GM21381 (cell line): ENCODE measurements around the gene ARHGAP9.
"Not testable (repeated sequence)": the region's sequence is repeated elsewhere in the genome, so short reads cannot be mapped to it uniquely, and the experiment has no call there.

Source experiments
- ATAC-seq: cut with Tn5 transposase; IDR thresholded peaks from one replicate; pipeline ENCODE4 v1.9.1; 2021; ENCODE audit warnings: mild to moderate bottlenecking, moderate library complexity; ENCODE audit not compliant: unreplicated experiment

The ARHGAP9 gene

DNA sequence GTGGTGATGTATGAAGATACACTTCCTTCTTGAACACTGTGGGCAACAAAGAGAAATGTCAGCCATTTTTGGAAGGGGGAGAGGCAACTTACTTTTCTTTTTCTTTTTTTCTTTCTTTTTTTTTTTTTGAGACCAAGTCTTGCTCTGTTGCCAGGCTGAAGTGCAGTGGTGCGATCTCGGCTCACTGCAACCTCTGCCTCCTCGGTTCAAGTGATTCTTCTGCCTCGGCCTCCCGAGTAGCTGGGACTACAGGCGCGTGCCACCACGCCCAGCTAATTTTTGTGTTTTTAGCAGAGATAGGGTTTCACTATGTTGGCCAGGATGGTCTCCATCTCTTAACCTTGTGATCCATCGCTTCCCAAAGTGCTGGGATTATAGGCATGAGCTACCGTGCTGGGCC lies 38.1 kb upstream of the ARHGAP9 start:
- not testable (repeated sequence) for ATAC-seq

DNA sequence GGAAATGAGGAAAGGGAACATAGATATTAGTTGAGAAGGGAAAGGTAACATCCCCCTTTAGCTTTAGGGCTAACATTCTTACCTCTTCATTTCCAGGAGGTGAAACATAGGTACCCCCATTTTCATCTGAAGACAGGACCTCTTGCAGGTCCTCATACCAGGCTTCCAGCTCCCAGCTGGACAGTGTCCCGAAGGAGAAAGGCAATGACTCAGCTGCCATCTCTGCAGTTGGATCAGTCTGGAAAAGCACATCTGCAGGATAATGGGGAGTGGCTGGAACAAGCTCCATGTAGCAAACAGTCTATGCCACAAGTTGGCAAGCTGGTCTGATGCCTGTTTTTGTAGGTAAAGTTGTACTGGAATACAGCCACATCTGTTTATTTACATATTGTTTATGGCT lies 37.5 kb upstream of the ARHGAP9 start:
- ATAC-seq: no peak

DNA sequence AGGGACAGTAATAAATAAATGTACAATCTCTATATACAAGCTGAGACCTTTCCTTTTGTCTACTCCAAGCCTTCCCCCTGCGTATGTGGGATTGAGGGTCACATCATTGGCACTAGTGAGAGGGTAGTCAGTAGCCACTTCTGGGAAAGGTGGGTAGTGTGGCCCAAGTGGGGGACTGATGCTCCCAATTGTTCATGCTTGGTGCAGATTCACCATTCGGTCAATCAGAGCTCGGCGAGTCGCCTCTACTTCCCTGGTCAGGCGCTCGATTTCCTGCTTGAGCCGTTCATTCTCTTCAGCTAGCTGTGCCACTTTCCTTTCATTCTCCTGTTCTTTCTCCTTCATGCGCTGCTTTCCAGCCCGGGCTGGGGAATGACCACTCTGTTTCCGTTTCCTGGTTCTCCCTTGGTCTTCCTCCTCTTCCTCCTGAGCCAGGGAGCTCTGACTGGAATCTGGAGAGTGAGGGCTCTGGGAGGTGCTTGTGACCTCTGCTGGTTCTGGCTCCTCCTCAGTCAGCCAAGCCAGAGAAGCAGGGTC lies 37.0 kb upstream of the ARHGAP9 start:
- ATAC-seq: no peak

DNA sequence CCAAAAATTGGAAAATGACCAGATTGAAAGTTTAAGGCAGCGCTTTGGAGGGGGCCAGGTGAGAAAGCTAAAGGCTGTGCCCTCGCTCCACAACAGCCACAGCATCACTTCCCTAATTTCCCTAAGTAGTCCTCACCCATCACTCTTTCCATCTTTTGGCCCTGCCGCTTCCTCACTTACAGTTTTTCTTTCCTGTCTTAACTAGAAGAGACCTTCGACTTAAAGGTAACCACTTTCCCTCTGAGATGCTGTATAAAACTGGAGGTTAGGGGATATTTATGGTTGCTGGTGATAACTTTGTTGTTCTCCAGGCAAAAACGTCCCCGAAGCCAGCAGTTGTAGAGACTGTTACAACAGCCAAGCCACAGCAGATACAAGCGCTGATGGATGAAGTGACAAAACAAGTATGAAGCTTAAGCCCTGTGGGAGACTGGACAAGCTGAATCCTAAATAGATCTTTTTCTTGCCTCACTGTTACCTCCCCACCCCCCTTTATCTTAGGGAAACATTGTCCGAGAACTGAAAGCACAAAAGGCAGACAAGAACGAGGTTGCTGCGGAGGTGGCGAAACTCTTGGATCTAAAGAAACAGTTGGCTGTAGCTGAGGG lies 36.4 kb upstream of the ARHGAP9 start:
- no peak for ATAC-seq

DNA sequence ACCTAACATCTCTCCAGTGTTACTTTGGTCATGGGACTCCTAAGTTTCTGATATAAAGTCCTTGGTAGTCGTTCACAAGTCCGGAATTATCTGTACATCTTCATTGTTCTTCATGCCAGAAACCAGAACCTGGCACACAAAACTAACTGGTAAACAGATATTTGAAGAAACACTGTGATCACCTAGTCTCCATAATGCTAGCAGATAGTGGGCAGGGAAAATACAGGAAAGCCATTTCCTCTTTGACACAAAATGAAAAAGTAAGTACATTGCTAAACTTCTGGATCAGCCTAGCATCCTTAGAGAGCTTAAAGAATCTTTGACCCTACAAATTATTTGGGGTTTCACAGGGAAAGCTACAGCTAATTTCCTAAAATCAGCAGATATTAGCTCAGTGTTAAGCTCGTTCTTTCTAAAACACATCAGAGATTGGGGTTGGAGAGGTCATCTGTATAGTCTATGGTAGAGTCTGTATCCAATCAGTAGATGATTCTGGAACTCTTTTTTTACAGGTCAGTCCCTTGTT lies 35.8 kb upstream of the ARHGAP9 start:
- no peak for ATAC-seq

DNA sequence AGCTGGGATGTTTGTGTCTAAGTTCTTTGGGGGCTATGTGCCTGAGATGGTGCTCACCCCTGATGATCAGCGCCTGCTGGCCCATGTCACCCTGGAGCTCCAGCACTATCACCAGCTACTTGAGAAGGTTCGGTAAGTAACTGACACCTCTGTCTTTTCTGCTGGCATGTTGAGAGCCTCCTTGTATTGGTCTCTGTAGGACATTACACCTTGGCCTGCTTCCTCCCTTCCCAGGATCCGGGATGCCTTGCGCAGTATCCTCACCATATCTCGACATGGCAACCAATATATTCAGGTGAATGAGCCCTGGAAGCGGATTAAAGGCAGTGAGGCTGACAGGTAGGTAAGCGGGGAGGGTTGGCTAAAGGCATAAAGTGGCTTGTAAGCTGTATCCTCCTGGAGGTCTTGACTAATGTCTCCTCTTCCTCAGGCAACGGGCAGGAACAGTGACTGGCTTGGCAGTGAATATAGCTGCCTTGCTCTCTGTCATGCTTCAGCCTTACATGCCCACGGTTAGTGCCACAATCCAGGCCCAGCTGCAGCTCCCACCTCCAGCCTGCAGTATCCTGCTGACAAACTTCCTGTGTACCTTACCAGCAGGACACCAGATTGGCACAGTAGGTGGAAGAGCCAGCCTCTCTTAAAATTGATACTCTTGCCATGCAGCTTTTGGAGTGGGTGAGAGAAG lies 35.2 kb upstream of the ARHGAP9 start:
- ATAC-seq: no peak

DNA sequence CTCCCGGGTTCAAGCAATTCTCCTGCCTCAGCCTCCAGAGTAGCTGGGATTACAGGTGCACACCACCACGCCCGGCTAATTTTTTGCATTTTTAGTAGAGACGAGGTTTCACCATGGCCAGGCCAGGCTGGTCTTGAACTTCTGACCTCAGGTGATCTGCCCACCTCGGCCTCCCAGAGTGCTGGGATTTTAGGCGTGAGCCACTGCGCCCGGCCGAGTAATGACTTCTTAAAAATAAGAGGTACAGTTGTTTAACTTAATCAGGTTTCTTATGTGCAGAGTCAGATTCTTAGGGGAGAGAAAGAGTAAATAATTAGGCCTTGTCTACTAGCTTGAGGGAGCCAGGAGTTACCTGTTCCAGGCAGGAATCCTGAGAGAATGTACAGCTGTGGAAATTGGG lies 34.6 kb upstream of the ARHGAP9 start:
- not testable (repeated sequence) for ATAC-seq

DNA sequence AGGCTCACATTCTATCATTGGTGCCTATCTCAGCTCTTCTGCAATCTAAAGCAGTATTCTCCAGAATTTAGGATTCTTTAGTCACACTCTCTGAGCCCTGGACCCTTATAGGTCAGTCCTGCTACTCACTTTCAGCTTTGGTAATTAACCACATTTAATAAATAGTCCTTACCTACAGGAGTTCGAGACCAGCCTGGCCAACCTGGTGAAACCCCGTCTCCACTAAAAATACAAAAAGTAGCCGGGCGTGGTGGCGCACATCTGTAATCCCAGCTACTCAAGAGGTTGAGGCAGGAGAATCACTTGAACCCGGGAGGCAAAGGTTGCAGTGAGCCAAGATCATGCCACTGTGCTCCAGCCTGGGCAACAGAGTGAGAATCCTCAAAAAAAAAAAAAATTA lies 34.0 kb upstream of the ARHGAP9 start:
- ATAC-seq: not testable (repeated sequence)

DNA sequence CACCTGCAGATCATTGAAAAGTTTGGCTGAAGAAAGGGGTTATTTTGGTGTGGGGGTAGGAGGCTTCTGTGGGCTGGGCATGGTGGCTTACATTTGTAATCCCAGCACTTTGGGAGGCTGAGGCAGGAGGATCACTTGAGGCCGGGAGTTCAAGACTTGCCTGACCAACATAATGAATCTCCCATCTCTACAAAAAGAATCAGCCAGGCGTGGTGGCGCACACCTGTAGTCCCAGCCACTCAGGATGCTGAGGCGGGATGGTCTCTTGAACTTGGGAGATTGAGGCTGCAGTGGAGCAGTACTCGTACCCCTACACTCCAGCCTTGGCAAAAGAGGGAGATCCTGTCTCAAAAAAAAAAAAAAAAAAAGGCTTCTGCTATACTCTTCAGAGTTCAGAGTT lies 33.6 kb upstream of the ARHGAP9 start:
- ATAC-seq: no peak

DNA sequence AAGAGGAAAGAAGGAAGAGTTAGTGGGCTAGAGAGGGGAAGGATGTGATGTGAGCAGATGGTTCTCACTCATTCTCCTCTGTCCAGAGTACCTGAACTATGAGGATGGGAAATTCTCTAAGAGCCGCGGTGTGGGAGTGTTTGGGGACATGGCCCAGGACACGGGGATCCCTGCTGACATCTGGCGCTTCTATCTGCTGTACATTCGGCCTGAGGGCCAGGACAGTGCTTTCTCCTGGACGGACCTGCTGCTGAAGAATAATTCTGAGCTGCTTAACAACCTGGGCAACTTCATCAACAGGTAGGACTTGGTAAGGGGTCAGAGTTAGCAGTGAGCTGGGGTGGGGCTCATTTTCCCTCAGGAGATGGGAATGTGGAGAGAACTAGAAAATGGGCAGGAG lies 33.0 kb upstream of the ARHGAP9 start:
- ATAC-seq: no peak

DNA sequence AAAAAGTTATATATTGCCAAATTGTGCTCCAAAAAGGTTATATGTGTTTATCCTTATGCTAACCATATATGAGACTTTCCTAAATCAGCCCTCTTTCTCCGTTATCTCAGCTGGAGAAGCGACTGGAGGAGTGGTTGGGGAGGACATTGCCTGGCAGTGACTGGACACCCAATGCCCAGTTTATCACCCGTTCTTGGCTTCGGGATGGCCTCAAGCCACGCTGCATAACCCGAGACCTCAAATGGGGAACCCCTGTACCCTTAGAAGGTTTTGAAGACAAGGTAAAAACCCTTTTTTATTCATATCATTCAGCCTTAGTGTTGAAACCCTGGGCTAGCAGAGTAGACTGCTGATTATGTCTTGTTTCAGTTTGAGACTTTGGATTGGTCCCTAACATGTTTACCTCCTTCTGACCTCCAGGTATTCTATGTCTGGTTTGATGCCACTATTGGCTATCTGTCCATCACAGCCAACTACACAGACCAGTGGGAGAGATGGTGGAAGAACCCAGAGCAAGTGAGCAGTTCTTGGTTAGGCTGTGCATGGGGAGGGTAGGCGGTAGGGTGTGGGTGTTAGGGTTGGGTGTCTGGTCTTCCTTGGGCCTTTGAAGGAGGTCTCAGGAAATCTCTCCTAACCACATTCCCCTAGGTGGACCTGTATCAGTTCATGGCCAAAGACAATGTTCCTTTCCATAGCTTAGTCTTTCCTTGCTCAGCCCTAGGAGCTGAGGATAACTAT lies 32.1 kb upstream of the ARHGAP9 start:
- no peak for ATAC-seq

DNA sequence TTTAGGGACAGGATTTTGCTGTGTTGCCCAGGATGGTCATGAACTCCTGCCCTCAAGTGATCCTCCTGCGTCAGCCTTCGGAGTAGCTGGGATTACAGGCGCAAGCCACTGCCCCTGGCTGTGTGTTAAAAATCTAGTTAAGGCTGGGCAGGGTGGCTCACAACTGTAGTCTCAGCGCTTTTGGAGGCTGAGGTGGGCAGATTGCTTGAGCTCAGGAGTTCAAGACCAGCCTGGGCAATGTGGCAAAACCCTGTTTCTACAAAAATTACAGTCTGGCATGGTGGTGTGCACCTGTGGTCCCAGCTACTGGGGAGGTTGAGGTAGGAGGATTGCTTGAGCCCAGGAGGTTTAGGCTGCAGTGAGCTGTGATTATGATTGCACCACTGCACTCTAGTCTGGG lies 31.5 kb upstream of the ARHGAP9 start:
- ATAC-seq: no peak

DNA sequence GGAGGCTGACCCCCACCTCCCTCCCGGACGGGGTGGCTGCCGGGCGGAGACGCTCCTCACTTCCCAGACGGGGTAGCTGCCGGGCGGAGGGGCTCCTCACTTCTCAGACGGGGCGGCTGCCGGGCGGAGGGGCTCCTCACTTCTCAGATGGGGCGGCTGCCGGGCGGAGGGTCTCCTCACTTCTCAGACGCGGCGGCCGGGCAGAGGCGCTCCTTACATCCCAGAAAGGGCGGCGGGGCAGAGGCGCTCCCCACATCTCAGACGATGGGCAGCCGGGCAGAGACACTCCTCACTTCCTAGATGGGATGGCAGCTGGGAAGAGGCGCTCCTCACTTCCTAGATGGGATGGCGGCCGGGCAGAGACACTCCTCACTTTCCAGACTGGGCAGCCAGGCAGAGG lies 28.1 kb upstream of the ARHGAP9 start:
- ATAC-seq: not testable (repeated sequence)

DNA sequence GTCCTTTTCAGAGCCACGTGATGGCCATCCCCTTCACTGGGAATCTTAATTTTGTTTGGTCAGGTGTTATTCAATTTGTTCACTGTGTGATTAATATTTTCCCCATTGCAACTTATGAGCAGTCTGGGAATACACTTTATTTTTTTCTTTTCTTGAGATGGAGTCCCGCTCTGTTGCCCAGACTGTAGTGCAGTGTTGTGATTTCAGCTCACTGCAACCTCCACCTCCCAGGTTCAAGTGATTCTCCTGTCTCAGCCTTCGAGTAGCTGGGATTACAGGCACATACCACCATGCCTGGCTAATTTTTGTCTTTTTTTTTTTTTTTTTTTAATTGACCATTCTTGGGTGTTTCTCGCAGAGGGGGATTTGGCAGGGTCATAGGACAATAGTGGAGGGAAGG lies 26.9 kb upstream of the ARHGAP9 start:
- ATAC-seq: not testable (repeated sequence)

DNA sequence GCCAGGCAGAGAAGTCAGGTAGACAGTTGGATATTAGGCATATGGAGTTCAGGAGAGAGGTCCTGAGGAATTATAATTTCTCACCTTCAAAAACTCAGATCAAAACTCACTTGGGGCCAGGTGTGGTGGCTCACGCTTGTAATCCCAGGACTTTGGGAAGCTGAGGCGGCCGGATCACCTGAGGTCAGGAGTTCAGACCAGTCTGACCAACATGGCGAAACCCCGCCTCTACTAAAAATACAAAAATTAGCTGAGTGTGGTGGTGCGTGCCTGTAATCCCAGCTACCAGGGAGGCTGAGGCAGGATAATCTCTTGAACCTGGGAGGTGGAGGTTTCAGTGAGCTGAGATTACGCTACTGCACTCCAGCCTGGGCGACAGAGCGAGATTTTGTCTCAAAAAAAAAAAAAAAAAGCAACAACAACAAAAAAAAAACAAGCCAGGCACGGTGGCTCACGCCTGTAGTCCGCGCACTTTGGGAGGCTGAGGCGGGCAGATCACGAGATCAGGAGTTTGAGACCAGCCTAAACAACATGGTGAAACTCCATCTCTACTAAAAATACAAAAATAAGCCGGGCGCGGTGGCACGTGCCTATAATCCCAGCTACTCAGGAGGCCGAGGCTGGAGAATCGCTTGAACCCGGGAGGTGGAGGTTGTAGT lies 22.8 kb upstream of the ARHGAP9 start:
- ATAC-seq: not testable (repeated sequence)

DNA sequence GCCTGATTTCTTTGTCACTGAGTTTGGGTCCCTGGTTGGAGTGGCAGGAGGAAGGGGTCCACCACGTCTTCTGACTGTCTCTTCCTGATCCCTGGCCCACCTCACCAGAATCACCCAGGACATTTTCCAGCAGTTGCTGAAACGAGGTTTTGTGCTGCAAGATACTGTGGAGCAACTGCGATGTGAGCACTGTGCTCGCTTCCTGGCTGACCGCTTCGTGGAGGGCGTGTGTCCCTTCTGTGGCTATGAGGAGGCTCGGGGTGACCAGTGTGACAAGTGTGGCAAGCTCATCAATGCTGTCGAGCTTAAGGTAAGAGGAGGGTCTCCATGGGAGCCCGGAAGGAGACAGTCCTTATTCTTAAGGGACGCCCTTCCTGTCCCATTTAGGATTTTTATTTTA lies 20.5 kb upstream of the ARHGAP9 start:
- ATAC-seq: no peak

DNA sequence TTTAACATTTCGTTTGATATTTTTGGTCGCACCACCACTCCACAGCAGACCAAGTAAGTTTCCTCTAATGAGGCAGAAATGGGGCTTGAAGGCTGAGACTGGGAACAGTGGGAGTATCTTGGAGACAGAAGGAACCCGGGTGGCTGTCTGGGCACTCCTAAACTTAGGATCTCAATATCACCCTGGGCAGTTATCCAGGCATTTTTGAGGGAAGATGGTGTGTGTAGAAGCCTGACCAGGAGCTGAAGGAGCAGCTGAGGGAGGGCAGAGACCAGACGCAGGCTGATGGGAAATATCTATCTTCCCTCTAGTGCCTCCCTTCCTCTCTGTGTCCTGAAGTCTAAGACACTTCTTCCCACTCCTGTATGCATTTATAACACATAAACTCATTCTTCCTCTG lies 18.9 kb upstream of the ARHGAP9 start:
- no peak for ATAC-seq

DNA sequence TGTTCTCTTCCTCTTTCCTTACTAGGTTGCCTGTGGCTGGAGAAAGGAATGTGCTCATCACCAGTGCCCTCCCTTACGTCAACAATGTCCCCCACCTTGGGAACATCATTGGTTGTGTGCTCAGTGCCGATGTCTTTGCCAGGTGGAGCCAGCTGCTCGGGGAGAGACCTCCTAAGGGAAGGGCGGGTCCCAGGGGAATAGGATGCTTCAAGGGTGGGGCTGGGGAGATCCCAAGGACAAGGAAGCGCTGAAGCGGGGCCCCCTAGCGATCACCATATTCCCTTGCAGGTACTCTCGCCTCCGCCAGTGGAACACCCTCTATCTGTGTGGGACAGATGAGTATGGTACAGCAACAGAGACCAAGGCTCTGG lies 18.5 kb upstream of the ARHGAP9 start:
- ATAC-seq: no peak

DNA sequence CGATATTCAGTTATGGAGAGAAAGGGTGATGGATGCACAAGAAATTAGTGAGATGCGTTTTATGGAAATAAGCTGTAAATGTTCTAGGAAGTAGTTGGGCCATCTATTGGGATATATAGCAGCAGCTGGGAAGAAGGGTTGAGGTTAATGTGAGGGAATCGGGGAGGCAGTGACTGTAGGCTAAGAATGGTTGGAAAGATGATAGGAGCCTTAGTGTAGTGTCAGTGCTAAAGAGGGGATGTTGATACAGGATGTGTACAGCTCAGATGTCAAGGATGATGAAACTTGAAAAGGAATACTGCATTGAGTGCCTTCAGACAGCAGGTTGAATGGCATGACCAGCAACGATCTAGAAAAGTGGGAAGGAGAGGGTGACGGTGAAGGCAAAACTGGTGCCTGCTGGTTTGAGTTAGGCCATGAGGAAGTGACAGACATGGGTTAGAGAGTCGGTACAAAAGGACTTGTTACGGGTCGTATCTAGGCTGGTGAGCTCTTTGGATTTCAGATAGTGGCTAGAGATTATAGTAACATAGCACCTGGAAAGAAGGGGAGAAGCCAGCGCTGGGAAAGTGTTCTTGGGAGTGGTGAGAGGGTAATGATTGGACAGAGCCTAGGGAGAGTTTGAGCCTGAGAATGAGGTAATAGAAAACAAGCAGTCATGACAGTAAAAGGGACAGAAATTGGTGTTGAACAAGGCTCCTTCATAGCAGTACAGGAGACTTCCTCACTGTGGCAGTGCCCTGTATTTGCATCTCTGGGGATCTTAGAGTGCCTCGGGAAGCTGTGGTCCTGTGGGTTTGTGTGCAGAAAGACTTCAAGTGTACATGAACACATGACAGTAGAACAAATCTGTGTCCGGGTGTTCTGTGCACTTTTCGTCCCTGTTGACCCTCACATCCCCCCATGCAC lies 17.8 kb upstream of the ARHGAP9 start:
- ATAC-seq: no peak

DNA sequence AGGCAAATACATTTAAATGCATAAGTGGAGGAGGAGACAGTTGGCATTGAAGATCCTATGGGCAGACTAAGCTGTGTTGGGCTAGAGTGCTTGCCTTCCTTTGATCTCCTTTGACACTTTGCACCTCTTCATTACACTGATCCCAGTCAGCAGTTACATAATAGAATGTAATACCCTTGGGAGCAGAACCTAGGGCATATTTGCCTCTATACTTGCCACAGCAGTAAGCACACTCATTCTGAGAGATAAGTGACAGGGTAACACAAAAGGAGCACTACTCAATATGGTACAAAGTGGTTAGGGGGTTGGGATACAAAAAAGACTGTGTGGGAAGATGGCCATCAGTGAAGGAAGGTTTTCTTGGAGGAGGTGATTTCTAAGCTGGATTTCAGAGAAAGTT lies 17.2 kb upstream of the ARHGAP9 start:
- no peak for ATAC-seq
